HG03442 (cell line): ENCODE data around the gene OVOL2.

ENCODE experiments used
- ATAC-seq: cut with Tn5 transposase; IDR thresholded peaks from one replicate; pipeline ENCODE4 v1.9.1; 2021; ENCODE audit warnings: mild to moderate bottlenecking, moderate library complexity; ENCODE audit not compliant: unreplicated experiment

OVOL2 gene

GRCh38 chr20:17992224-17992637, 65.5 kb downstream of the OVOL2 start:
- peak; percentile 62 for ATAC-seq

- no peak for ATAC-seq
These were observed 67.3 kb downstream of the OVOL2 start for GRCh38 chr20:17990278-17990972.

DNA sequence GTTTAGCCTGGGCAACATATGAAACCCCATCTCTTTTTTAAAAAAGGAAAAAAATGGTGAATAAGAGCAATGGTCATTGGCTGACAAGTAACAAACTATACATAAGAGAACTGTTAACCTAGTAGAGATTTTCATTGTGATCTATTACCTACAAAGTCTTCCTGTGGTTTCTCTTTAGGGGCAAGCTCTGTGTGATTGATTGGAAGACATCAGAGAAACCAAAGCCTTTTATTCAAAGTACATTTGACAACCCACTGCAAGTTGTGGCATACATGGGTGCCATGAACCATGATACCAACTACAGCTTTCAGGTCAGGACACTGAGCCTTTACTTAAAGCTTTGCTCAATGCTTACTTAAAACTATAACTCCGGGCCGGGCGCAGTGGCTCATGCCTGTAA, 69.7 kb downstream of the OVOL2 start:
- ATAC-seq: no peak

DNA sequence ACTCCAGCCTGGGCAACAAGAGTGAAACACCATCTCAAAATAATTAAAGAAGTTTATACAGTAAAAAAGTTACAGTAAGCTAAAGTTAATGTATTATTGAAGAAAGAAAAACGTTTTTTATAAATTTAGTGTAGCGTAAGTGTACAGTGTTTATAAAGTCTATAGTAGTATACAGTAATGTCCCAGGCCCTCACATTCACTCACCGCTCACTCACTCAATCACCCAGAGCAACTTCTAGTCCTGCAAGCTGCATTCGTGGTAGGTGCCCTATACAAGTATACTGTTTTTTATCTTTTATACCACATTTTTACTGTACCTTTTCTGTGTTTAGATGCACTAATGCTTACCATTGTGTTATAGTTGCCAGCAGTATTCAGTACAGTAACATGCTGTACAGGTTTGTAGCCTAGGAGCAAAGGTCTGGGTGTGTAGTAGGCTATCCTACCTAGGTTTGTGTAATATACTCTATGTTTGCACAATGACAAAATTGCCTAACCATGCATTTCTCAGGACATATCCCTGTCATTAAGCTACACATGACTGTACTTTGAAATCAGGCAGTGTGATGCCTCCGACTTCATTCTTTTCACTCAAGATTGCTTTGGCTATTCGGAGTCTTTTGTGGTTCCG, 72.2 kb downstream of the OVOL2 start:
- ATAC-seq: no peak

- no peak for ATAC-seq
These were observed 81.4 kb downstream of the OVOL2 start for GRCh38 chr20:17976305-17976704.
